GM12878 (cell line): ENCODE results near the gene VASP. TPM values are rescaled to one million over a fixed set of nuclear protein-coding genes. Genes with fewer than 3 reads are reported as not detected.

Experiments
- ATAC-seq: fragments of 200-7000 bp; cut with Tn5 transposase; 3 replicates; pipeline ENCODE4 v1.9.1; 2020; ENCODE audit warnings: mild to moderate bottlenecking, moderate library complexity
- BruUV-seq: library from RNA; stranded (reverse); fragments of 400-500 nt; replicated peaks from 2 replicates; lab custom pipeline; 2021; lab: Mats Ljungman, UMichigan
- CTCF ChIA-PET: fragments of 300-600 bp; sonication (Branson Sonifier 250); formaldehyde crosslinking; extraction: SDS; loops from one replicate; lab custom pipeline; 2021; ENCODE audit warnings: inconsistent platforms; lab: Yijun Ruan, JAX
- POLR2A ChIA-PET: fragments of 350-600 bp; formaldehyde crosslinking; extraction: SDS; loops from one replicate; lab custom pipeline; 2021; ENCODE audit warnings: inconsistent platforms; lab: Charles Lee
- RAD21 ChIA-PET: fragments of 300-600 bp; sonication (Branson Sonifier 250); formaldehyde crosslinking; loops from one replicate; lab custom pipeline; 2023; ENCODE audit warnings: antibody characterized with exemption; ENCODE audit not compliant: unreplicated experiment; lab: Charles Lee
- SMC1A ChIA-PET: fragments of 300-600 bp; sonication (Branson Sonifier 250); formaldehyde crosslinking; loops from one replicate; lab custom pipeline; 2023; ENCODE audit not compliant: unreplicated experiment, uncharacterized antibody; lab: Charles Lee
- DNase-seq: peaks from one replicate; pipeline ENCODE4 v3.0.0-alpha.2; 2011; ENCODE audit warnings: low read depth, low spot score
- FAIRE-seq: peaks from 3 replicates; lab custom pipeline; 2011; peaks lifted over from hg19 to GRCh38; lab: Jason Lieb, UNC
- H2AFZ ChIP-seq: 2 replicates; pipeline ENCODE4 v1.6.0; 2011; ENCODE audit warnings: low read depth, low read length, control low read depth; ENCODE audit not compliant: control insufficient read depth
- H3K27ac ChIP-seq: 2 replicates; pipeline ENCODE4 v1.5.1; 2011; ENCODE audit warnings: control low read depth; ENCODE audit not compliant: control insufficient read depth, insufficient read depth
- H3K27me3 ChIP-seq, 2 experiments: replicated peaks in 1 of 2; 2 replicates each; pipeline versions ENCODE4 v1.6.0 to v1.6.1; 2011; ENCODE audit warnings: low read length in 1 of 2; ENCODE audit not compliant: control insufficient read depth in 2 of 2, insufficient read depth in 2 of 2
- H3K36me3 ChIP-seq, 2 experiments: 2 replicates each; pipeline ENCODE4 v1.5.1; 2011; ENCODE audit warnings: low read length in 1 of 2; ENCODE audit not compliant: control insufficient read depth in 2 of 2, insufficient read depth in 2 of 2
- H3K4me1 ChIP-seq: 2 replicates; pipeline ENCODE4 v1.6.1; 2011; ENCODE audit warnings: mild to moderate bottlenecking, low read length, moderate library complexity, mixed read lengths; ENCODE audit not compliant: control insufficient read depth, insufficient read depth
- H3K4me2 ChIP-seq: 2 replicates; pipeline ENCODE4 v1.6.0; 2011; ENCODE audit warnings: control low read depth; ENCODE audit not compliant: control insufficient read depth, insufficient read depth
- H3K4me3 ChIP-seq: fragments of 200-600 bp; sonication (generic); 2 replicates; pipeline ENCODE4 v1.5.1; 2016
- H3K79me2 ChIP-seq: 2 replicates; pipeline ENCODE4 v1.6.0; 2011; ENCODE audit warnings: low read length; ENCODE audit not compliant: control insufficient read depth, insufficient read depth
- H3K9ac ChIP-seq: 2 replicates; pipeline ENCODE4 v1.8.0; 2011; ENCODE audit warnings: low read length, control low read depth, mixed read lengths; ENCODE audit not compliant: control insufficient read depth, insufficient read depth
- H3K9me3 ChIP-seq: replicated peaks from 3 replicates; pipeline ENCODE4 v1.5.1; 2011; ENCODE audit warnings: mild to moderate bottlenecking, low read length; ENCODE audit not compliant: control insufficient read depth, insufficient read depth
- H4K20me1 ChIP-seq: 2 replicates; pipeline ENCODE4 v1.6.0; 2011; ENCODE audit not compliant: control insufficient read depth, insufficient read depth
- E4F1 ChIP-seq: fragments of 450-650 bp; IDR thresholded peaks from 2 replicates; pipeline ENCODE4 v1.6.1; 2018; ENCODE audit warnings: borderline replicate concordance, mild to moderate bottlenecking; ENCODE audit not compliant: partially characterized antibody
- ETV6 ChIP-seq, 2 experiments: fragments of 450-650 bp in 1 of 2; IDR thresholded peaks in 1 of 2; conservative IDR thresholded peaks in 1 of 2; 2 replicates each; pipeline ENCODE4 v1.6.1; 2014; ENCODE audit warnings: antibody characterized with exemption in 1 of 2, borderline replicate concordance in 1 of 2, low read depth in 1 of 2, mild to moderate bottlenecking in 1 of 2, moderate library complexity in 1 of 2
- FOXK2 ChIP-seq: fragments of 450-650 bp; IDR thresholded peaks from 2 replicates; pipeline ENCODE4 v1.6.1; 2017; ENCODE audit warnings: mild to moderate bottlenecking, moderate library complexity
- ZNF687 ChIP-seq: fragments of 450-650 bp; IDR thresholded peaks from 2 replicates; pipeline ENCODE4 v1.6.1; 2017; ENCODE audit warnings: mild to moderate bottlenecking, moderate library complexity
- WGBS: methylation state at CpG from one replicate; pipeline ENCODE4 v1.1.6; 2016; ENCODE audit warnings: low lambda C conversion rate; ENCODE audit not compliant: insufficient replicate concordance, insufficient coverage; ENCODE audit errors: missing lambda C conversion rate; 5-methylcytosine and 5-hydroxymethylcytosine counted together
- in situ Hi-C: fragments of 300-500 bp; cut with MboI; formaldehyde crosslinking; loops from 9 replicates; pipeline ENCODE4 v1.14.3; 2018; ENCODE audit warnings: mixed read lengths
- intact Hi-C: fragments of 100-400 bp; cut with micrococcal nuclease; formaldehyde crosslinking; loops from one replicate; pipeline ENCODE4 v1.14.2; 2022; ENCODE audit not compliant: unreplicated experiment
- polyA plus RNA-seq, 11 experiments: library from polyadenylated mRNA; depleted of rRNA in 4 of 11; unstranded in 6 of 11; stranded (reverse) in 5 of 11; fragments of >200 nt; fragmentation: Nextera tagmentation in 4 of 11; fragmentation: Illumina TruSeq in 1 of 11; extraction: Ambion mirVana in 4 of 11; extraction: Trizol in 1 of 11; gene quantifications; 1 replicate in 1 of 11; 2 replicates in 10 of 11; pipeline versions ENCODE4 v1.2.1 to v1.2.3, GENCODE V29; 2011 to 2016; ENCODE audit warnings: inconsistent platforms in 2 of 11, missing spikeins in 2 of 11, low read depth in 1 of 11
- total RNA-seq, 4 experiments: library from RNA; depleted of rRNA in 3 of 4; stranded (reverse); fragments of >200 nt in 3 of 4; fragmentation: Illumina TruSeq in 1 of 4; extraction: Trizol in 1 of 4; gene quantifications; 2 replicates each; pipeline versions ENCODE4 v1.2.1 to v1.2.3, GENCODE V29; 2013 to 2021

VASP gene
- total and polyA plus RNA-seq, 10 of the 15 experiments (the other 5 are each of a cell fraction or from before 2014, with no cell fraction given), result 19.5 to 298 (median 84.8) TPM

- TF ChIP-seq ETV6 (conservative IDR thresholded peaks at IDR 0.05 in 1 of 2, IDR thresholded peaks at IDR 0.05 in 1 of 2; ENCODE audit: borderline replicate concordance in 1 of 2, low read depth in 1 of 2) (no peak), E4F1 (no peak), ZNF687 (no peak), FOXK2 (no peak)
- TF ChIP-seq, all 136 proteins: peak for 0
- H3K4me1 ChIP-seq, result peaks cover 5% of the 10 kb centered on the region
- BruUV-seq, result no TSS peak
- intact Hi-C loops, result no loop called here
- no peaks in the 10 kb centered on the region for H3K79me2 ChIP-seq
- RAD21 ChIA-PET, result no interaction called here
- WGBS, result 46% methylated on average over 2 of the region's 2 CpGs
- no peak overlapping the region for H3K9ac ChIP-seq
- POLR2A ChIA-PET, result interaction anchor here (0.6 to 1.0 kb wide), 2 partner anchors 12 to 173 kb away, joined by 3 to 5 read pairs; no protein-coding TSS in a partner anchor
- ATAC-seq (no peak), DNase-seq (no peak), FAIRE-seq (no peak)
- H3K4me3 ChIP-seq, result no peak overlapping the region
- no peak overlapping the region for H3K27ac ChIP-seq
- no peaks in the 10 kb centered on the region for H3K27me3 ChIP-seq
- in situ Hi-C loops, result loop anchor here (25.0 kb wide), 1 partner anchor 1702 kb away; the partner anchor contains the start of gene SMG9
- SMC1A ChIA-PET, result interaction anchor here (1.0 to 3.1 kb wide), 2 partner anchors 15 to 25 kb away, joined by 3 to 7 read pairs; no protein-coding TSS in a partner anchor
- no peak overlapping the region for H2AFZ ChIP-seq
- CTCF ChIA-PET, result interaction anchor here (1.0 kb wide), 1 partner anchor 10 kb away, joined by 3 read pairs; no protein-coding TSS in a partner anchor
- H4K20me1 ChIP-seq, result peaks cover 3% of the 10 kb centered on the region; the same call in 1 of the 2 replicates
- no peak overlapping the region for H3K4me2 ChIP-seq
- no peaks in the 10 kb centered on the region for H3K9me3 ChIP-seq
- H3K36me3 ChIP-seq, result no peaks in the 10 kb centered on the region
These were observed 43.0 kb upstream of the VASP start for GRCh38 chr19:45464274-45464673.
